ENCODE results near the gene KCMF1. TPM values are rescaled to one million over a fixed set of nuclear protein-coding genes. Genes with fewer than 3 reads are reported as not detected.

The KCMF1 gene
- total and polyA plus RNA-seq, 11 donors, result 10.9 to 104 (median 80.0) TPM

GRCh38 chr2:84946204-84947009 is 24.6 kb upstream of the KCMF1 start:
- no peak overlapping the region for H3K4me3 ChIP-seq
- intact Hi-C loops (cut with DNase I), result no loop called here
- 74 to 84% (median 82%) methylated on average over 12 of the region's 12 CpGs for WGBS, 4 donors
- H3K9me3 ChIP-seq, result no peaks in the 10 kb centered on the region
- no peaks in the 10 kb centered on the region for H3K27me3 ChIP-seq
- no peak for DNase-seq
- H3K36me3 ChIP-seq, result no peaks in the 10 kb centered on the region
- TF ChIP-seq CTCF (IDR thresholded peaks at IDR 0.05) (no peak), POLR2A (IDR thresholded peaks at IDR 0.05) (no peak)
- ATAC-seq, result peak in 3 of 4 donors; percentile 12 to 34 (median 26)
- H3K4me1 ChIP-seq, result peaks cover 0 to 14% (median 0%) of the 10 kb centered on the region in 12 donors
- H3K27ac ChIP-seq, result peak overlapping the region in 1 of 12 donors; percentile 60

- Histone ChIP-seq H3K27ac (no peak overlapping the region), H3K36me3 (no peaks in the 10 kb centered on the region), H3K27me3 (no peaks in the 10 kb centered on the region), H3K9me3 (no peaks in the 10 kb centered on the region), H3K4me1 (peaks cover 0 to 14% (median 0%) of the 10 kb centered on the region in 12 donors), H3K4me3 (no peak overlapping the region)
- intact Hi-C loops (cut with DNase I), result no loop called here
- TF ChIP-seq POLR2A (IDR thresholded peaks at IDR 0.05) (no peak), CTCF (IDR thresholded peaks at IDR 0.05) (no peak)
- WGBS, 4 donors, result 84 to 87% (median 85%) methylated on average over 10 of the region's 10 CpGs
- ATAC-seq, result no peak
- no peak for DNase-seq
Observed at GRCh38 chr2:84947010-84947593, 23.9 kb upstream of the KCMF1 start.

GRCh38 chr2:84953535-84953934 is 17.4 kb upstream of the KCMF1 start:
- DNase-seq, result no peak
- no peak for ATAC-seq
- WGBS, 4 donors, result 68 to 81% (median 74%) methylated on average over 3 of the region's 3 CpGs
- H3K36me3 ChIP-seq, result no peaks in the 10 kb centered on the region
- intact Hi-C loops (cut with DNase I), result no loop called here
- H3K27me3 ChIP-seq, result no peaks in the 10 kb centered on the region
- H3K9me3 ChIP-seq, result no peaks in the 10 kb centered on the region
- no peak overlapping the region for H3K27ac ChIP-seq
- no peak overlapping the region for H3K4me3 ChIP-seq
- TF ChIP-seq CTCF (IDR thresholded peaks at IDR 0.05) (no peak), POLR2A (IDR thresholded peaks at IDR 0.05) (no peak)
- H3K4me1 ChIP-seq, result peaks cover 0 to 5% (median 0%) of the 10 kb centered on the region in 12 donors

GRCh38 chr2:84954329-84954728 is 16.6 kb upstream of the KCMF1 start:
- DNase-seq (no peak), ATAC-seq (no peak)
- no peaks in the 10 kb centered on the region for H3K36me3 ChIP-seq
- TF ChIP-seq CTCF (IDR thresholded peaks at IDR 0.05) (no peak), POLR2A (IDR thresholded peaks at IDR 0.05) (no peak)
- H3K27me3 ChIP-seq, result no peaks in the 10 kb centered on the region
- peaks cover 0 to 5% (median 0%) of the 10 kb centered on the region in 12 donors for H3K4me1 ChIP-seq
- H3K9me3 ChIP-seq, result no peaks in the 10 kb centered on the region
- no peak overlapping the region for H3K4me3 ChIP-seq
- H3K27ac ChIP-seq, result no peak overlapping the region
- WGBS, 4 donors, result 91 to 95% (median 91%) methylated on average over 6 of the region's 6 CpGs
- intact Hi-C loops (cut with DNase I), result no loop called here

All from heart left ventricle (tissue), 16 donors.